GM12874 (cell line): ENCODE data around the gene HTR3D.

Source experiments
- CTCF ChIP-seq: IDR thresholded peaks from 2 replicates; pipeline ENCODE4 v1.5.1; 2011; ENCODE audit warnings: low read depth, mild to moderate bottlenecking, control low read depth, low read length, moderate library complexity; ENCODE audit not compliant: insufficient read depth

Gene HTR3D

GRCh38 chr3:184031187-184031792 lies at the start of gene HTR3D:
TSS of gene HTR3D (plus strand) at chr3:184031742. CDS start at chr3:184031742, 0 bp downstream.
- TF ChIP-seq CTCF = no peak

GRCh38 chr3:183981990-183982644 lies 49.4 kb upstream of the HTR3D start:
- no peak for TF ChIP-seq CTCF

- no peak for TF ChIP-seq CTCF
Measured at GRCh38 chr3:183984127-183984740, 47.3 kb upstream of the HTR3D start.

- no peak for TF ChIP-seq CTCF
Measured at GRCh38 chr3:183984749-183985729, 46.5 kb upstream of the HTR3D start.

- TF ChIP-seq CTCF = no peak
Measured at GRCh38 chr3:183987000-183987600, 44.4 kb upstream of the HTR3D start.

GRCh38 chr3:183988216-183988790 lies 43.2 kb upstream of the HTR3D start:
- no peak for TF ChIP-seq CTCF
